B cell (primary cell): ENCODE data around the gene SYCE3. TPM values are rescaled to one million over a fixed set of nuclear protein-coding genes. Genes with fewer than 3 reads are reported as not detected.

Experiments used
- ATAC-seq: fragments of 200-7000 bp; cut with Tn5 transposase; one replicate; pipeline ENCODE4 v1.10.0; 2021; ENCODE audit warnings: low read depth, mild to moderate bottlenecking, moderate number of reproducible peaks, moderate library complexity
- CTCF ChIA-PET: fragments of 350-600 bp; sonication (Branson Sonifier 250); formaldehyde crosslinking; loops from one replicate; lab custom pipeline; 2021; ENCODE audit warnings: antibody characterized with exemption, inconsistent platforms; lab: Charles Lee
- POLR2A ChIA-PET: fragments of 350-600 bp; sonication (Branson Sonifier 250); formaldehyde crosslinking; loops from one replicate; lab custom pipeline; 2021; ENCODE audit warnings: antibody characterized with exemption; lab: Charles Lee
- DNase-seq: peaks from one replicate; pipeline ENCODE4 v3.0.0; 2013
- H2AFZ ChIP-seq: 2 replicates; pipeline ENCODE4 v1.6.1; 2012; ENCODE audit warnings: mild to moderate bottlenecking, low read depth, low read length; ENCODE audit not compliant: insufficient read depth, poor library complexity, severe bottlenecking
- H3K27ac ChIP-seq, 2 donors: 1 replicate in 1 of 2; 2 replicates in 1 of 2; pipeline ENCODE4 v1.5.1; 2012 to 2013; ENCODE audit warnings: low read length in 2 of 2, mild to moderate bottlenecking in 2 of 2, moderate library complexity in 1 of 2
- H3K27me3 ChIP-seq, 4 experiments: fragments of 200-600 bp in 1 of 4; sonication (generic) in 1 of 4; replicated peaks in 1 of 4; 1 replicate in 2 of 4; 2 replicates in 2 of 4; pipeline versions ENCODE4 v1.6.1 to v1.7.0; 2013 to 2016; ENCODE audit warnings: low read length in 3 of 4, mild to moderate bottlenecking in 2 of 4, mixed read lengths in 1 of 4, moderate library complexity in 1 of 4; ENCODE audit not compliant: insufficient read depth in 4 of 4, control insufficient read depth in 3 of 4; ENCODE audit errors: control extremely low read depth in 1 of 4
- H3K36me3 ChIP-seq, 2 experiments: replicated peaks in 1 of 2; 1 replicate in 1 of 2; 2 replicates in 1 of 2; pipeline versions ENCODE4 v1.6.1 to v1.7.1; 2013; ENCODE audit warnings: low read length in 1 of 2; ENCODE audit not compliant: insufficient read depth in 2 of 2, control insufficient read depth in 1 of 2; ENCODE audit errors: control extremely low read depth in 1 of 2, extremely low read depth in 1 of 2
- H3K4me1 ChIP-seq, 2 donors: fragments of 200-600 bp in 1 of 2; sonication (generic) in 1 of 2; 1 replicate in 1 of 2; 2 replicates in 1 of 2; pipeline versions ENCODE4 v1.5.1 to v1.6.1; 2013 to 2017; ENCODE audit warnings: low read length in 2 of 2; ENCODE audit not compliant: control insufficient read depth in 2 of 2, insufficient read depth in 2 of 2
- H3K4me2 ChIP-seq: replicated peaks from 2 replicates; pipeline ENCODE3; 2012; ENCODE audit warnings: mild to moderate bottlenecking, low read depth, low read length; ENCODE audit not compliant: poor library complexity, severe bottlenecking
- H3K4me3 ChIP-seq, 5 experiments: fragments of 200-600 bp in 1 of 5; sonication (generic) in 1 of 5; 1 replicate in 3 of 5; 2 replicates in 2 of 5; pipeline versions ENCODE4 v1.5.1 to v1.7.0; 2011 to 2016; ENCODE audit warnings: low read length in 4 of 5, mild to moderate bottlenecking in 4 of 5, low read depth in 2 of 5, control low read depth in 1 of 5, moderate library complexity in 1 of 5; ENCODE audit not compliant: insufficient read depth in 1 of 5; ENCODE audit errors: control extremely low read depth in 1 of 5, extremely low read depth in 1 of 5
- H3K79me2 ChIP-seq: fragments of 200-600 bp; sonication (generic); one replicate; pipeline ENCODE4 v1.6.0; 2016; ENCODE audit warnings: low read length; ENCODE audit not compliant: control insufficient read depth, insufficient read depth
- H3K9ac ChIP-seq: fragments of 200-600 bp; sonication (generic); 2 replicates; pipeline ENCODE4 v1.6.1; 2017; ENCODE audit warnings: mild to moderate bottlenecking, low read length, moderate library complexity
- H3K9me3 ChIP-seq, 3 donors: one replicate each; pipeline versions ENCODE4 v1.6.1 to v1.7.1; 2013; ENCODE audit warnings: low read length in 2 of 3; ENCODE audit not compliant: control insufficient read depth in 2 of 3, insufficient read depth in 1 of 3; ENCODE audit errors: control extremely low read depth in 1 of 3
- H4K20me1 ChIP-seq: 2 replicates; pipeline ENCODE4 v1.6.0; 2012; ENCODE audit warnings: mild to moderate bottlenecking, low read length; ENCODE audit not compliant: insufficient read depth, control insufficient read depth, poor library complexity, severe bottlenecking
- H3K27ac Mint-ChIP-seq: one replicate; pipeline ENCODE4 v1.8.0; 2021; ENCODE audit warnings: mixed read lengths
- H3K27me3 Mint-ChIP-seq: one replicate; pipeline ENCODE4 v1.8.0; 2021; ENCODE audit warnings: mixed read lengths
- H3K4me1 Mint-ChIP-seq: one replicate; pipeline ENCODE4 v1.8.0; 2021; ENCODE audit warnings: mixed read lengths
- H3K4me3 Mint-ChIP-seq: one replicate; pipeline ENCODE4 v1.8.0; 2021; ENCODE audit warnings: mixed read lengths
- H3K9me3 Mint-ChIP-seq: one replicate; pipeline ENCODE4 v1.8.0; 2022; ENCODE audit warnings: mixed read lengths; ENCODE audit not compliant: insufficient read depth
- EZH2 ChIP-seq: IDR thresholded peaks from 2 replicates; pipeline ENCODE4 v1.6.1; 2012; ENCODE audit warnings: borderline replicate concordance, low read depth, mild to moderate bottlenecking, moderate library complexity, low read length; ENCODE audit not compliant: insufficient read depth, poor library complexity, severe bottlenecking
- WGBS: methylation state at CpG from one replicate; pipeline ENCODE4 v1.1.5; 2013; ENCODE audit warnings: missing lambda C conversion rate; ENCODE audit not compliant: insufficient coverage; 5-methylcytosine and 5-hydroxymethylcytosine counted together
- intact Hi-C: fragments of 100-400 bp; cut with micrococcal nuclease; formaldehyde crosslinking; loops from one replicate; pipeline ENCODE4 v1.10.0; 2022
- polyA plus RNA-seq: library from polyadenylated mRNA; depleted of rRNA; stranded (reverse); fragments of >200 nt; gene quantifications from 2 replicates; pipeline ENCODE4 v1.2.3, GENCODE V29; 2012
- total RNA-seq, 2 donors: library from RNA; stranded (reverse); fragments of 120-200 nt in 1 of 2; gene quantifications; 1 replicate in 1 of 2; 2 replicates in 1 of 2; pipeline versions ENCODE4 v1.2.3 to v1.2.4, GENCODE V29; 2013 to 2022
- TF ChIP-seq, protein P1 (sequence below): fragments of 200-600 bp; IDR thresholded peaks from one replicate; pipeline ENCODE4 v1.8.0; 2022; ENCODE audit warnings: antibody characterized with exemption, mild to moderate bottlenecking

Gene SYCE3
- total and polyA plus RNA-seq, 2 donors (not counting 1 experiment from before 2014, with no cell fraction given), result not detected

GRCh38 chr22:50577987-50578775 lies 15.5 kb upstream of the SYCE3 start, which contains the start of gene CPT1B:
Gene CPT1B, minus strand, starts transcription at chr22:50578427. Its CDS starts 512 bp downstream, at chr22:50577915.
- WGBS, result 51% methylated on average over 41 of the region's 63 CpGs
- TF ChIP-seq, protein P1, sequence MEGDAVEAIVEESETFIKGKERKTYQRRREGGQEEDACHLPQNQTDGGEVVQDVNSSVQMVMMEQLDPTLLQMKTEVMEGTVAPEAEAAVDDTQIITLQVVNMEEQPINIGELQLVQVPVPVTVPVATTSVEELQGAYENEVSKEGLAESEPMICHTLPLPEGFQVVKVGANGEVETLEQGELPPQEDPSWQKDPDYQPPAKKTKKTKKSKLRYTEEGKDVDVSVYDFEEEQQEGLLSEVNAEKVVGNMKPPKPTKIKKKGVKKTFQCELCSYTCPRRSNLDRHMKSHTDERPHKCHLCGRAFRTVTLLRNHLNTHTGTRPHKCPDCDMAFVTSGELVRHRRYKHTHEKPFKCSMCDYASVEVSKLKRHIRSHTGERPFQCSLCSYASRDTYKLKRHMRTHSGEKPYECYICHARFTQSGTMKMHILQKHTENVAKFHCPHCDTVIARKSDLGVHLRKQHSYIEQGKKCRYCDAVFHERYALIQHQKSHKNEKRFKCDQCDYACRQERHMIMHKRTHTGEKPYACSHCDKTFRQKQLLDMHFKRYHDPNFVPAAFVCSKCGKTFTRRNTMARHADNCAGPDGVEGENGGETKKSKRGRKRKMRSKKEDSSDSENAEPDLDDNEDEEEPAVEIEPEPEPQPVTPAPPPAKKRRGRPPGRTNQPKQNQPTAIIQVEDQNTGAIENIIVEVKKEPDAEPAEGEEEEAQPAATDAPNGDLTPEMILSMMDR, result no peak
- no peak for TF ChIP-seq EZH2

GRCh38 chr22:50577697-50577986 lies 14.9 kb upstream of the SYCE3 start:
- Histone ChIP-seq H3K27me3 (no peaks in the 10 kb centered on the region), H3K79me2 (peaks cover 12% of the 10 kb centered on the region), H3K9me3 (no peaks in the 10 kb centered on the region), H3K27ac (no peak overlapping the region), H3K4me2 (no peak overlapping the region), H3K4me3 (no peak overlapping the region), H3K36me3 (peaks cover 0 to 21% of the 10 kb centered on the region in 2 experiments), H2AFZ (no peak overlapping the region), H4K20me1 (peaks cover 25% of the 10 kb centered on the region), H3K4me1 (peaks cover 9 to 18% of the 10 kb centered on the region in 2 donors), H3K9ac (no peak overlapping the region)
- Mint-ChIP-seq H3K4me3 (no peak overlapping the region), H3K4me1 (peaks cover 20% of the 10 kb centered on the region), H3K27ac (no peak overlapping the region), H3K9me3 (no peaks in the 10 kb centered on the region), H3K27me3 (no peaks in the 10 kb centered on the region)
- ChIA-PET POLR2A (interaction anchor here (1.5 kb wide), 1 partner anchor 12 kb away, joined by 3 read pairs; no protein-coding TSS in a partner anchor), CTCF (interaction anchor here (1.0 to 1.4 kb wide), 3 partner anchors 15 to 52 kb away, joined by 3 to 4 read pairs (median 3); partner anchors contain the start of genes SCO2 and SYCE3)
- intact Hi-C loops, result no loop called here
- WGBS, result 69% methylated on average over 23 of the region's 23 CpGs
- ATAC-seq (no peak), DNase-seq (no peak)
- TF ChIP-seq, protein P1, result no peak
- TF ChIP-seq EZH2, result no peak

More at GRCh38 chr22:50577987-50578775, 15.5 kb upstream of the SYCE3 start, which contains the start of gene CPT1B:
- Histone ChIP-seq H4K20me1 (peaks cover 25% of the 10 kb centered on the region), H3K79me2 (peaks cover 12% of the 10 kb centered on the region), H3K4me2 (no peak within 1 kb of the TSS), H2AFZ (no peak within 1 kb of the TSS), H3K36me3 (peaks cover 0 to 21% of the 10 kb centered on the region in 2 experiments), H3K4me3 (no peak within 1 kb of the TSS), H3K27me3 (no peaks in the 10 kb centered on the region), H3K4me1 (peaks cover 9 to 18% of the 10 kb centered on the region in 2 donors), H3K27ac (no peak within 1 kb of the TSS), H3K9me3 (no peaks in the 10 kb centered on the region), H3K9ac (no peak within 1 kb of the TSS)
- Mint-ChIP-seq H3K4me3 (no peak within 1 kb of the TSS), H3K27me3 (no peaks in the 10 kb centered on the region), H3K4me1 (peaks cover 23% of the 10 kb centered on the region), H3K9me3 (no peaks in the 10 kb centered on the region), H3K27ac (no peak within 1 kb of the TSS)
- intact Hi-C loops, result no loop called here
- no peak for DNase-seq
- no peak for ATAC-seq
- POLR2A ChIA-PET, result interaction anchor here (0.6 to 1.5 kb wide), 2 partner anchors 12 to 94 kb away, joined by 3 read pairs; no protein-coding TSS in a partner anchor
- CTCF ChIA-PET, result interaction anchor here (1.0 kb wide), 2 partner anchors 53 to 70 kb away, joined by 3 read pairs; partner anchors contain the start of genes LMF2, NCAPH2 and SCO2
